ENCODE results near the gene GPC6.

The GPC6 gene

DNA sequence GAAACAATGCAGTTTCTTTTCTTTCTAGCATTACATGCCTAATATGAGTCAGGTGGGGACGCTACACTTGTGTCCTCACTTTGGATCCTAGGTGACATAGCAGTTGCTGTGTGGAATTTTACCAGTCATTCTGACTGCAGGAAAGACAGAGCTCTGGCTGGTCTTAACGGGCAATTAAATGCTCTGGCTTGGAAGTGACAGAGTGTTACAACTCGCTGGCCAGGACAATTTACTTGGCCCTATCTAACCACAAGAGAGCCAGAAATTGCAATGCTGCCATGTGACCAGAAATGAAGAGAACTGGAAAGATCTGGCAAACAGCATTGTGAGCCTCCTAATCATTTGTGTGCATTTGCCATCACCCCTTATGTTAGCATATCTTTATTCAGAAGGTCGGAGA lies 901.8 kb downstream of the GPC6 start:
- TF ChIP-seq CTCF (conservative IDR thresholded peaks at IDR 0.05) (no peak), ZFX (IDR thresholded peaks at IDR 0.05) (no peak)
- H3K27ac ChIP-seq: no peak overlapping the region; the same call in 1 of the 2 replicates

- H3K27ac ChIP-seq: no peak overlapping the region
- TF ChIP-seq CTCF (conservative IDR thresholded peaks at IDR 0.05) (no peak), ZFX (IDR thresholded peaks at IDR 0.05) (no peak)
These were observed 902.9 kb downstream of the GPC6 start for GRCh38 chr13:94129490-94129894.

DNA sequence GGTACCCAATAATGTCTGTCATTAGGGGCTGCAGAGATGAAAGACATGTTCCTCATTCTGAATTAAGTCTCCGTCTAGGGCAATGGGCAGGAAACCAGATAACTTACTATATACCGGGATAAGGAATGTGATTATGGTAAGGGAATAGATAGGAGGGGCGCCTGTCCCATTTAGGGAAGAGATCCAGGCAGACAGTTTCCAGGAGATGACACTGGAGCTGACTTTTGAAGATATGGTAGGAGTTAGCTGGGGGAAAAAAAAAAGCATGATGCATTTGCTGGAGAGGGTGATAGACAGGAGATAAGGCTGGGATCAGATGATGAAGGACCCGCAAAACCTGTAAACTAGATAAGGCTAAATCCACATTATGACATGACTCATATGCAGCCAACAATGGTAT lies 912.2 kb downstream of the GPC6 start:
- no peak overlapping the region for H3K27ac ChIP-seq
- no peak for TF ChIP-seq CTCF (conservative IDR thresholded peaks at IDR 0.05)
- TF ChIP-seq ZFX (IDR thresholded peaks at IDR 0.05): no peak

- no peak overlapping the region for H3K27ac ChIP-seq
- TF ChIP-seq ZFX (IDR thresholded peaks at IDR 0.05) (no peak), CTCF (conservative IDR thresholded peaks at IDR 0.05) (no peak)
These were observed 912.9 kb downstream of the GPC6 start for GRCh38 chr13:94139393-94139995.

DNA sequence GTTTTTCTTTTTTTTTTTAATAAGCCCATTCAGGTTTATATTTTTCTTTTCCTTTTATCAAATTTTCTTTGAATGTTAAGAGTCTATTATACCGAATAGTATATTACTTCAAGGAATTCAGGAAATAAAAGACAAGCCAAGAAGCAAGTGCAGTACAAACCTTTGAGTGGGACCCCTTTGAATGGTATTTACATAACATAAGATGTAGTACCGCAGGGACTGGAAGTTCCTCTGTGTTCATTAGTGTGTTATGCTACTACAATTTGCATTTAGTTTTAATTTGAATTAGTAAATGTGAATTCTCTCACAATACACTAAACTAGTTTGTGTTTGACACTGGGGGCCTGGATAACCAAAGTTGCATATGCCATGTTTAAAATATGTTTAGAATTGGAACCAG lies 913.4 kb downstream of the GPC6 start:
- H3K27ac ChIP-seq: no peak overlapping the region
- TF ChIP-seq CTCF (conservative IDR thresholded peaks at IDR 0.05): no peak
- no peak for TF ChIP-seq ZFX (IDR thresholded peaks at IDR 0.05)

DNA sequence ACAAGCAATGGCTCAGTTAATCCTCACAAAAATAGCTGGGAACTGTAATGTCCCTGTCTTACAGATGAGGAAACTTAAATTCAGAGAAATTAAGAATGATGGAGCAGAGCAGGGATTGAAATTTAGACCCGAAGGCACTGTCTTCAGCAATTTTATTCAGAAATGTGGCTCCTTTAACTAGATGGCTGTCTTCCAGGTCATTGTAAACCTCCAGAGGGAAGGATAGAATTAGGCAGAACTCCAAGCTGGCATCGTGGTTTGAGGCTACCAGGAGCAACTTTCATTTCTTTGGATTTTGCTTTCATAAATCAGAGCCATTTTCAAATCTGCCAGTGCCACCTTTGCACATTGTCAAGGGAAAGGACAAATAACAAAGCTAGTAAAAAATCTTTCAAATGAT lies 913.9 kb downstream of the GPC6 start:
- no peak overlapping the region for H3K27ac ChIP-seq
- no peak for TF ChIP-seq CTCF (conservative IDR thresholded peaks at IDR 0.05)
- no peak for TF ChIP-seq ZFX (IDR thresholded peaks at IDR 0.05)

DNA sequence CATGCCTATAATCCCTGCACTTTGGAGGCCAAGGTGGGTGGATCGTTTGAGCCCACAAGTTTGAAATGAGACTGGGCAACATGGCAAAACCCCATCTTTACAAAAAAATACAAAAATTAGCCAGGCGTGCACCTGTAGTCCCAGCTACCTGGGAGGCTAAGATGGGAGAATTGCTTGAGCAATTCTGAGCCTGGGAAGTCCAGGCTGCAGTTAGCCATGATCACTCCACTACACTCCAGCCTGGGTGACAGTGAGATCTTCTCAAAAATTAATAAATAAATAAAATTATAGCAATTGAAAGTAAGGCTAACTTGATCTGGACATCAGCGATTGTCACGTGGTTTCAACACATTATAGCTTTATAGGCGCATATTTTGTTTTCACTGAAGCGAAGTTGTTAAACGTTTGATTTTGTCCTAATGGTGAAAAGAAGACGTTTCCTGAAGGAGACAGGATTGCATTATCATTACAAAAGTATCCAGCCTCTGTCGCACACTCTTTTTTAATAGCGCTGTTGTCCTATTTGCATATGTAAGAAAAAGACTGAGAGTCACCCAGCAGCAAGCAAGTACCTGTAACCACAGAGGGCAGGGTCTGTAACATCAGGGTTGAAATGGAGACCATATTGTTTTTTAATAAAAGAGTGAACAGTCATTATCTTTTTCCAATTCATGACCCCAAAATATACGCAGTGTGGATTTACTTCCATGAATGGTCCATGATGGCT lies 917.2 kb downstream of the GPC6 start:
- H3K27ac ChIP-seq: no peak overlapping the region

More for the DNA sequence above, 917.2 kb downstream of the GPC6 start:
- no peak for TF ChIP-seq ZFX (IDR thresholded peaks at IDR 0.05)
- no peak for TF ChIP-seq CTCF (conservative IDR thresholded peaks at IDR 0.05)
